GM12865 (cell line): ENCODE data around the gene BANP.

Experiments
- DNase-seq: peaks from one replicate; pipeline ENCODE4 v3.0.0; 2010; ENCODE audit warnings: low read depth
- H3K4me3 ChIP-seq: 2 replicates; pipeline ENCODE4 v1.5.1; 2011; ENCODE audit warnings: mild to moderate bottlenecking, low read depth, low read length, control low read depth
- TF ChIP-seq, protein P1 (sequence below): IDR thresholded peaks from 2 replicates; pipeline ENCODE4 v1.5.1; 2011; ENCODE audit warnings: low read length, control low read depth, low read depth, inconsistent platforms; ENCODE audit not compliant: insufficient read depth; ENCODE audit errors: missing control alignments

The BANP gene

DNA sequence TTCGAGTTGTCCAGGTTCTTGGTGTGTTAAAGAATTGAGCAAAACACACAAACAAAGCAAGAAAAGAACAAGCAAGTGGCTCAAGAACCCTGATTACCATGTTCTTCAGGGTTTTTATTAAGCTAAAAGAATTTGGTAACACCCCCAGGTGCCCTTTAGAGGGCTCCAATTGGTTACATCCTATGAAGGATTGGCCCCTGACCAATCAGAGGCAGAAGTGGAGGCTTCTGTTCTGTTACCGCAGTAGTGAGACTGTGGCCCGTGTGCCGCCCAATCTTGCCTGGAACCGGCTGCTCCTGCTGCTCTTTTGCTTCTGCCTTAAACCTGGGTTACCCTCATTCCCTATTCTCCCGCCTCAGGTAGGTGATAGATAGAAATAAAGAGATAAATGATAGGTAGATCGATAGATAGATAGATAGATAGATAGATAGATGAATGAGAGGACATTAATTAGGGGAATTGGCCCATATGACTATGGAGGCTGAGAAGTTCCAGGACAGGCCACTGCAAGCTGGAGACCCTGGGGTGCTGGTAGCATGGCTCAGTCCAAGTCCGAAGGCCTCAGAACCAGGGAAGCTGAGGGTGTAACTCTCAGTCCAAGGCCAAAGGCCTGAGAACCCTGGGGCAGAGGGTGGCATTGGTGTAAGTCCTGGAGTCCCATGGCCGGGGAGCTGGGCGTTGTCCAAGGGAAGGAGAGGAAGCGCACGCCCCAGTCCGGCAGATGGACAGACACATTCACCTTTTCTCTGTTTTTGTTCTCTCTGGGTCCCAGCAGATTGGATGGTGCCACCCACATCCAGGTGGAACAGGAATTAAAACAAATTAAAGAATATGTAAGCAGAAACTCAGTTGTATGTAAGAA lies 11.4 kb upstream of the BANP start:
- DNase-seq, result no peak
- H3K4me3 ChIP-seq, result no peak overlapping the region
- TF ChIP-seq, protein P1, sequence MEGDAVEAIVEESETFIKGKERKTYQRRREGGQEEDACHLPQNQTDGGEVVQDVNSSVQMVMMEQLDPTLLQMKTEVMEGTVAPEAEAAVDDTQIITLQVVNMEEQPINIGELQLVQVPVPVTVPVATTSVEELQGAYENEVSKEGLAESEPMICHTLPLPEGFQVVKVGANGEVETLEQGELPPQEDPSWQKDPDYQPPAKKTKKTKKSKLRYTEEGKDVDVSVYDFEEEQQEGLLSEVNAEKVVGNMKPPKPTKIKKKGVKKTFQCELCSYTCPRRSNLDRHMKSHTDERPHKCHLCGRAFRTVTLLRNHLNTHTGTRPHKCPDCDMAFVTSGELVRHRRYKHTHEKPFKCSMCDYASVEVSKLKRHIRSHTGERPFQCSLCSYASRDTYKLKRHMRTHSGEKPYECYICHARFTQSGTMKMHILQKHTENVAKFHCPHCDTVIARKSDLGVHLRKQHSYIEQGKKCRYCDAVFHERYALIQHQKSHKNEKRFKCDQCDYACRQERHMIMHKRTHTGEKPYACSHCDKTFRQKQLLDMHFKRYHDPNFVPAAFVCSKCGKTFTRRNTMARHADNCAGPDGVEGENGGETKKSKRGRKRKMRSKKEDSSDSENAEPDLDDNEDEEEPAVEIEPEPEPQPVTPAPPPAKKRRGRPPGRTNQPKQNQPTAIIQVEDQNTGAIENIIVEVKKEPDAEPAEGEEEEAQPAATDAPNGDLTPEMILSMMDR, result no peak

DNA sequence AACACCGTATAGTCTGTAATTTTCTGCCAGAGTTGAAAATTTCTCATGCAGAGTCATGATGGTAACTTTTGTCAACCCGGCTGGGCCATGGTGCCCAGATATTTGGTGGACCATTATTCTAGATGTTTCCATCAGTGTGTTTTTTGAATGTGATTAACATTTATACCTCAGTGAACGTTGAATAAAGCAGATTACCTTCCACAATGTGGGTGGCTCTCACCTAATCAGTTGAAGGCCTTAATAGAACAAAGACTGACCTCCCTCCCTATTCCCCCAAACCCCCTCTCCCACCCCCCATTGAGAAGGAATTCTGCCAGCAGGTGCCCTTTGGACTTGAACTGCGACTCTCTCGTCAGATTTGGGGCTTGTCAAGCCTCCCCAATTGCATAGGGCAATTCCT lies 8.6 kb upstream of the BANP start:
- DNase-seq, result no peak
- TF ChIP-seq, protein P1, result no peak
- no peak overlapping the region for H3K4me3 ChIP-seq

DNA sequence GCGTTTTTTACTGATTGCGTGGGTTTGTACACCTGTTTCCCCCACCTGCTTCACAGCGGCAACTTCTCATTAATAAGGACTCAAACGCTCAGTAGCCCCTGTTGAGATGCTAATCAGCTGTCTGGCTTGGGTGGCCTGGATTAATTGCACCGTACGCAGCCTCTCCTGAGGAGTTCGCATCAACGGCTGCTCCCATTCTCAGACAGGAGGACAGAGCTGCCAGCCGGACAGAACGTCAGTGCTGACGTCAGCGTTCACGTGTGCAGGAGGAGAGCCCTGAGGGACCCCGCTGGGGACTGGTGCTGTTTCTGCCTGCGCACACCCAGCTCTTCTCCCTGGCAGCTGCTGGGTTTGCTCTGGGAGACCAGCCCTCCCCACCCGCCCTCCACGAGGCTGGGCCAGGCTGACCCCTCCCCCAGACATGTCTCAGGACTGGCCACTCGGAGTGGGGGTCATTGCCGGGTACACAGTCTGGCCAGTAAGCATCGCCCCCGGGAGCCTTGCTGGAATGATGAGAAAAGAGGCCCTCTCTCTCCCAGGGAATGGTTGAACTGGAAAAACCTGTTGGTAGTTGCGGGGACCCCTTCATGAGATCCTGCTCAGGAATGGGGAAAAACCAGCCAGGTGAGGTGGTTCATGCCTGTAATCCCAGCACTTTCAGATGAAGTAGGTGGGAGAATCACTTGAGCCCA lies 5.7 kb upstream of the BANP start:
- no peak for DNase-seq
- no peak overlapping the region for H3K4me3 ChIP-seq
- TF ChIP-seq, protein P1, result no peak

DNA sequence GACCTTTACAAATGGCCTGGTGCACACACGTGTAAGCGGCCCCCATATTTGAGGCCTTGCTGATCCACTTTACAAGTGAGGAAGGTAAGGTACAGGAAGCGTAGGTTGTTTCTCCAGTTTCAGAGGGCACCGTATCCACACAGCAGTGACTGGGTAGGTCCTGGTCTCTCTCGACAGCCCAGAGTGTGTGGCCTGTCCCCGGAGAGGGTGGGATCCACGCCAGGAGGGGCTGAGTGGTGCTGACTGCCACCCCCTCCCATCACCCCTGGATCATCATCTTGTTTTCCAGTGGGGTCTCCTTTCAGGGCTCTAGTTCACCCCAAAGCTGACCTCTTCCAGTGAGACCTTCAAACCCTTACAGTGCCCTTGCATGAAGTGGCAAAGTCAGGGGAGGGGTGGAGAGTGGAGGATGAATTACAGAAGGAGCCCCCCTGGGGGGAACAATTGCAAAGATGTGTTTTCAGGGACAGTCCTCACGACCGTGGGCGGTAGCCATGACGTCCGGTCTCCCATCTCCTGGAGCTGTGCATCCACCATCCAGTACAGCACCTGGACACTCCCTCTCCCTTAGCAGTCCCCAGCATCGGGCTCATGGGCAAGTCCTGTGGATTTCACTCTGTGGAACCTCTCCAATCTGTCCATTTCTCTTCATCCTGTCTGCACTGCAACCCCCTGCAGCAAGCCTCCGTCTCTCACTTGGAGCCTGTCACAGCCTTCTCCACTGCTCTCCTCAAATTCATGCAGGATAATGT lies 4.5 kb upstream of the BANP start:
- TF ChIP-seq, protein P1, result no peak
- no peak overlapping the region for H3K4me3 ChIP-seq
- DNase-seq, result no peak

DNA sequence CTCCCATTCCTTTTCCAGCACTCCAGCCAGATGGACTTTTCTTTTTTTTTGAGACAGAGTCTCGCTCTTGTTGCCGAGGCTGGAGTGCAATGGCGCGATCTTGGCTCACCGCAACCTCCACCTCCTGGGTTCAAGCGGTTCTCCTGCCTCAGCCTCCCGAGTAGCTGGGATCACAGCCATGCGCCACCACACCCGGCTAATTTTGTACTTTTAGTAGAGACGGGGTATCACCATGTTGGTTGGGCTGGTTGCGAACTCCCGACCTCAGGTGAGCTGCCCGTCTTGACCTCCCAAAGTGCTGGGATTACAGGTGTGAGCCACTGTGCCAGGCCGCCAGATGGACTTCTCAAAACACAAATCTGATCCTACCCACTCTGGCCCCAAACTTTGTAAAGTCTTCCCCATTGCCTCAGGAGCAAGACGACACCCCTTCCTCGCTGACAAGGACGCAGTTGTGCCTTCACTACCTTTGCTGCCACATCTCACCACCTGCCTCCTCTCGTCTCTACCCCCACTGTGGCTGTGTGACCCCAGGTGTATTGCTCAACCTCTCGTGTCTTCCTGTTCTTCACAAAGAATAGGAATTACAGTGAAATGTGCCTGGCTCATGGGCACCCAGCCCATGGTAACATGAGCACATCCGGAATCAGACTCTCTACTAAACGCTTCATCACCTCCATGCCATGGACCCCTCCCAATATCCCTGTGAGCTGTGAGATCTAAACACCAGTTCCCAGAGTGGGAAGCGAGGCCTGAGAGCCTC lies 3.7 kb upstream of the BANP start:
- H3K4me3 ChIP-seq, result no peak overlapping the region
- no peak for DNase-seq
- TF ChIP-seq, protein P1, result no peak

DNA sequence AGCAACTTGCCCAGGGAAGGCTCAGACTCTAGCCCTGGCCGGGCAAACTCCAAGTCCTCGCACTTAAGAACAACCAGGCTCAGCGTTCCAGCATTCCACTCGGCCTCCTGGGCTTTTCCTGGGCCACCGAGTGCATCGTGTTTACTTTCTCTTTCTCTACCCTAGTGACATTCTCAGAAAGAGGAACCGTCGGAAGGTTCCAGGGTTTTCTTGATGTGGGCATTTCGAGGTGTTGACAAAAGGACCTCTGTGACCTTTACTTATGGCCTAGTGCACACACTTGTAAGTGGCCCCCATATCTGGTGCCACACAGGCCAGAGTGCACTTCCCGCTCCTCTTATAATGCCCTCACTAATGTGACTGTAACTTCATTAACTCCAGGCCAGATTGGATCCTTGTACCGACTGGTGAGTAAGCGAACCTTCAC lies 3.1 kb upstream of the BANP start:
- TF ChIP-seq, protein P1, result no peak
- H3K4me3 ChIP-seq, result no peak overlapping the region
- DNase-seq, result no peak
